HG03108 (cell line): ENCODE measurements around the gene PTPN23.
"Not testable (repeated sequence)": the region's sequence is repeated elsewhere in the genome, so short reads cannot be mapped to it uniquely, and the experiment has no call there.

Experiments used
- ATAC-seq: cut with Tn5 transposase; IDR thresholded peaks from one replicate; pipeline ENCODE4 v1.9.1; 2021; ENCODE audit warnings: moderate library complexity; ENCODE audit not compliant: unreplicated experiment

The PTPN23 gene

GRCh38 chr3:47440131-47440530, 59.3 kb downstream of the PTPN23 start:
- ATAC-seq = no peak

- ATAC-seq = no peak
Measured at GRCh38 chr3:47441796-47442551, 61.2 kb downstream of the PTPN23 start.

GRCh38 chr3:47443611-47443995, 62.8 kb downstream of the PTPN23 start:
- no peak for ATAC-seq

GRCh38 chr3:47444103-47444502, 63.3 kb downstream of the PTPN23 start:
- ATAC-seq = no peak

- ATAC-seq = no peak
Measured at GRCh38 chr3:47452453-47453215, 71.8 kb downstream of the PTPN23 start.

- no peak for ATAC-seq
Measured at GRCh38 chr3:47455806-47456452, 75.1 kb downstream of the PTPN23 start.

GRCh38 chr3:47456984-47457383, 76.2 kb downstream of the PTPN23 start:
- ATAC-seq = no peak

GRCh38 chr3:47459534-47460085, 78.8 kb downstream of the PTPN23 start:
- not testable (repeated sequence) for ATAC-seq
